SW 1271 (cell line): ENCODE data around the gene SH3RF1.
A peak's percentile ranks its signal among the peaks of the same experiment; 100 is the strongest.
"Not testable (repeated sequence)": the region's sequence is repeated elsewhere in the genome, so short reads cannot be mapped to it uniquely, and the experiment has no call there.

Experiments
- DNase-seq, 2 experiments: peaks; one replicate each; lab custom pipeline; 2025; lab: John Stamatoyannopoulos, UW

The SH3RF1 gene

DNA sequence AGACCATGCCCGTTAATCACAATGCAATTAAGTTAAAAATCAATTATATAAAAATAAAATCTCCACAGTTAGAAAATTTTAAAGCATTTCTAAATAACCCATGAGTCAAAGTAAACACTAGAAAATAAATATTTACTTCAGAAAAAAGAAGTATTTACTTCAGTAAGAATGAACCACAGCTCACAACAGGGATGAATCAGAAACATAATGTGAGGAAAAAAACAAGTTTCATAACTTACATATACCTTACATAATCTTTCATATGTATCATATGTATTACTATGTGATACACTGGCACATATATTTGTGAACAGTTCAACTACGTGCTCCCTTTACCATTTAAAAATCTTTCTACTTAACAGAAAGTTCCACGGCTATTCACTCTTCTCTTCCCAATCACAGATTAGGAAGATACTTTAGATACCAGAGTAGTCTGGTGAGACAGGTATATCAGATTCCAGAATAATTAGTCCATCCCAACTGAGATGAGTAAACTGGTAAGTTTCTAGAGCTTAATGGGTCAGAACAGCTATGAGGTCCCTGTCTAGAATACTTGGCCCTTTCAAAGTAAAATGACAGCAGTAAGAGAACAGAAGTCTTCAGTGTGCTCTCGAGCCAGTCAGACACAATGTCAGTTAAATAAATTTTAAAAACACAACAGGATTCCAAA, 70.3 kb downstream of the SH3RF1 start:
- no peak for DNase-seq

DNA sequence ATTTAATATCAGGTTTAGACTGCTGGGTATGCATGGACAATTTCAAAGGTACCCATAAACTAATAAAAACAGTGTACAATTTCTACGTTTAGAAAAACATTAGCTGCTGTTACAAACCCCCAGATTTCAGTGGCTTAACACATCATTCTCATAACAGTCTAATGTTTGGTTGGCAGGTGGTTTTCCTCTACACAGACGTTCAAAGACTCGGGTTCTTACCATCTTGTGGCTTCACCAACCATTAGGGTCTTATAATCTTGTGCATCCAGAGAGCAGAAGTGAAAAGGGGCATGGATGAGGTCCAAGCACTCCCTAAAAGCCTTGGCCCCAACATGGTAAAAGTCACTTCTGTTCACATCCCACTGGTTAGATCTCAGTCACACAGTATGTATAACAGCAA, 71.6 kb downstream of the SH3RF1 start:
- DNase-seq, result no peak

- DNase-seq, result no peak
Observed at GRCh38 chr4:169198167-169198566, 72.6 kb downstream of the SH3RF1 start.

DNA sequence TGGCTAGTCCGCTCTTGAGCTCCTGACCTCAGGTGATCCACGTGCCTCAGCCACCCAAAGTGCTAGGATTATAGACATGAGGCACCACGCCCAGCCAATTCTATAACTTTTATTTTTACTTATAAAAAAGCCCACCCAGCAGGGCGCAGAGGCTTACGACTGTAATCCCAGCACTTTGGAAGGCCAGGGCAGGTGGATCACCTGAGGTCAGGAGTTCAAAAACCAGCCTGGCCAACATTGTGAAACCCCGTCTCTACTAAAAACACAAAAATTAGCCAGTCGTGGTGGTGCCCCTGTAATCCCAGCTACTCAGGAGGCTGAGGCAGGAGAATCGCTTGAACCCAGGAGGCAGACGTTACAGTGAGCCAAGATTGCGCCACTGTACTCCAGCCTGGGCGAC, 73.5 kb downstream of the SH3RF1 start:
- DNase-seq, result not testable (repeated sequence)

DNA sequence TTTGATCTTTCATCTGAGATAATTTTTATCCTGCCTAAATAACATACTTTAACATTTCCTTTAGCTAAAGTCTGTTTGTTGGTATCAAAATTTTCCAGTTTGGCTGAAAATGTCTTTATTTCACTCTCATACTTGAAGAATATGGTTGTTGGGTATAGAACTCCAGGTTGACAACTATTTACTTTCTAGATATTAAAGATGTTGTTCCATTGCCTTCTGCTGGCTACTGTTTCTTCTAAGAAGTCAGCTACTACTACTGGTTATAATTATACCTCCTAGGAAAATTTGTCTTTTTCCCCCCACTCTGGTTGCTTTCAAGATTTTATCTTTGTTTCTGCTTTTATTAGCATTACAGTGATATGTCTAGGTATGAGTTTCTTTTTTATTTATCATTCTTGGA, 75.7 kb downstream of the SH3RF1 start:
- no peak for DNase-seq

- DNase-seq, result not testable (repeated sequence)
Observed at GRCh38 chr4:169189968-169190367, 80.8 kb downstream of the SH3RF1 start.

- no peak for DNase-seq
Observed at GRCh38 chr4:169189372-169189771, 81.4 kb downstream of the SH3RF1 start.

DNA sequence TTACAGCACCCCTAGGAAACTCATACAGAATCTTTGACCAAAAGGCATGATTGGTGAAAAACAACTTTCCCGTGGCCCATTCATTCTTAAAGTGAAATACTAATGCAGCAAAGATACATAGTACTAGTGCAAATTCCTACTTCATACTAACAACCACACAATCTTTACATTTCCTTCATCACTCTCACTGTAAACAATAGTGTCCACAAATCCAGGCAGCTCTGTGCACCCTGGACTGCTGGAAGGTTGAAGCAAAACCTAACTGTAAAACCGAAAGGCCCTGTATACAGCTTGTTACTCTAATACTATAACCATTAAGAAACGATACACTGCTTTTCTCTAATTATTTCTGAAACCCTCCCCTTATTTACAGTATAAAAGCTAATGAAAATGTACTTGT, 82.6 kb downstream of the SH3RF1 start:
- no peak for DNase-seq

- DNase-seq, result no peak
Observed at GRCh38 chr4:169185133-169185956, 85.4 kb downstream of the SH3RF1 start.

DNA sequence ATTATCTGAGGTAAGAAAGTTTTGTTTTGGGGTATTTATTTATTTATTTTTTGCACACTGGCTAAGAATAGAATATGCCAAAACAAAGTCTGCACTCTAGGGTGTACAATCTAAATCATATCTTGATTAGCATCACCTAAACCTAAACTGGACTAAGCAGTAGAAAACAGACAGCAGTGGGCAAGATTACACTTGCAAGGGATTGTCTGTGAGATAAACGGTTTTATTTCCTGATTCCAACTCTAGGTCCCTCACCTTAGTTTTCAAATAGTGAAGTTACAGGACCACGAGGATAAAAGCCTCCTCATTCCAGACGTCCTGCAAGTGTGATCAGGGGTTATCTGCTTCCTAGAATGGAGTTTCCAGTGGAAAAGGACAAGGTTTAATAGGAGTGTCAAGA, 86.1 kb downstream of the SH3RF1 start:
- DNase-seq, result no peak

GRCh38 chr4:169184236-169184635, 86.5 kb downstream of the SH3RF1 start:
- no peak for DNase-seq

DNA sequence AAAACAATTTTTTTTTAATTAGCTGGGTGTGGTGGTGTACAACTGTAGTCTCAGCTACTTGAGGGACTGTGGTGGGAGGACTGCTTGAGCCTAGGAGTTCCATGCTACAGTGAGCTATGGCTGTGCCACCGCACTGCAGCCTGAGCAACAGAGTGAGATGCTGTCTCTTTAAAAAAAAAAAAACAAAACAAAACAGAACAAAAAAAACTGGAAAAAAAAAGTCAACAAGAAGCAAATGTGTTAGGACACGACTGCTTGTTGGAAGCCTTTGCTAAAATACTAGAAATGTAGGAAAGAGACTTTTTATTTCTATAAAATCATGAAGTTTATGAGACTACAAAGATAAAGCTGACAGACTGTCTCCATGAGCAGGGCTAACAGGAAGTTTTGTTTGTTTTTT, 87.2 kb downstream of the SH3RF1 start:
- DNase-seq, result no peak

- DNase-seq, result no peak
Observed at GRCh38 chr4:169179609-169180521, 90.9 kb downstream of the SH3RF1 start.

- not testable (repeated sequence) for DNase-seq
Observed at GRCh38 chr4:169178092-169178491, 92.7 kb downstream of the SH3RF1 start.

DNA sequence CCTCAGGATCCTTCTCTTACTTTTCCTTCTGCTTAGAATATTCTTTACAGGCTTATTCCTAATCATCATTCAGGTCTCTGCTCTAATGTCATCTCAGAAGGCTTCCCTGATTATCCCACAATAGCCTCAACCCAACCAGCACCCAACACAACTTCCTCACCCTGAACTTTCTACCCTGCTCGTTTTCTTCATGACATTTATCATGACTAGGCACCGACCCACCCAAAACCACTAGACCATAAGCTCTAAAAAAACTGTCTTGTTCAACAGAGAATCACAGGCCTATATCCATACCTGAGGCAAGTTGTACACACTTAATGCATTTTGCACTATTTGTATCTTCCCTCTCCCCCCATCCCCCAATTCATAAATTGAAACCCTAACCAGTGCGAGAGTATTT, 95.3 kb downstream of the SH3RF1 start:
- DNase-seq, result no peak

DNA sequence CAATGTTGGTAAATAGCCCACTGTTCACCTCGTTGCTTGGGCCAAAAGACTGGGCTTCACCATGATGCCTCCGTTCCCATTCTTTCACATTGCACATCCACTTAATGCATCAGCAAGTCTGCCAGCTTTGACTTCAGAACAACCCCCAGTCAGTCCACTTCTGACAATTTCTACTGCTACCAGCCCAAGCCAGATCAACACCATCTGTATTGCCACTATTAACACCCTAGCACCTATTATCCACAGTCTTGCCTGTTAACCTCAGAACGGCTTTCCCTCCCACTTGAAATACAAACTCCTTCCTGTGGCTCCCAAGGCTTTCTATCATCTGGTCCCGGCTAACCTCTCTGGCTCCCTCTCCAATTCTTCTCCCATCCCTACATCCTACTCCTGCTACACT, 95.7 kb downstream of the SH3RF1 start:
- DNase-seq, result no peak

- DNase-seq, result no peak
Observed at GRCh38 chr4:169174247-169174646, 96.5 kb downstream of the SH3RF1 start.

DNA sequence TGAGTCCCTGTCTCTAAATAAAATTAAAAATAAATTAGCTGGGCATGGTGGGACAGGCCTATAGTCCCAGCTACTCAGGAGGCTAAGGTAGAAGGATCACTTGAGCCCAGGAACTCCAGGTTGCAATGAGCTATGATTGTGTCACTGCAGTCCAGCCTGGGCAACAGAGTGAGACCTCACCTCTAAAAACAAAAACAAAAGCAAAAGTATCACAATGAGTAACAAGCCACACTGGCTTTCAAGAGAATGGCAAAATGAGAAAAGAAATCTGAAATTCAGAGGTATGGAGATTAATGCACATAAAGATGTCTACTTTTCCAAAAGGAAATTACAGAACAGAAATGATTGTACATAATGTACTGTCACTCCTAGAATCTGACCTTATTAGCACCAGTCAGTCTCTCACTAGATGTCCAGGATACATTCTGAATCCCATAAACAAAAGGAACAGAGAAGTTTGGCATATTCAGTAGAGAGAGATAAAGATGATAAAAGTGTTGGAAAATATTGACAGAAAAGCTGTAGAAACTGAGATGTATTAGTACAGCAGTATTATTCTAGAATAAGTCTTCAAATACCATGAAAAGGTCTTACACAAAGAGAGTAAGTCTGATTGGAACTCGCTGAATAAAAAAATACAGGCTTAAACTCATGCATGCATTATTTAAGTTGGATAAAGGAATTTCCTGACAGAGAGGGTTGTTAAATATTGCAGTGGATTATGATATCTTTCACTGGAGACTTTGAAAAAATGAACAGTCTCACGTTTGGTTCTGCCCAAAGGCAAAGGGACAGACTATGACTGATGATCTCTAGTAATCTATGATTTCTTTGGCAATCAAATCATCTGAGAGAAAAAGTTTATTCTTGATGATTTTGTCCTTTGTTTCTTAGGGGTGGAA, 102.5 kb downstream of the SH3RF1 start:
- no peak for DNase-seq

- peak; percentile 21 to 29 for DNase-seq
Observed at GRCh38 chr4:169164669-169165415, 105.9 kb downstream of the SH3RF1 start.

DNA sequence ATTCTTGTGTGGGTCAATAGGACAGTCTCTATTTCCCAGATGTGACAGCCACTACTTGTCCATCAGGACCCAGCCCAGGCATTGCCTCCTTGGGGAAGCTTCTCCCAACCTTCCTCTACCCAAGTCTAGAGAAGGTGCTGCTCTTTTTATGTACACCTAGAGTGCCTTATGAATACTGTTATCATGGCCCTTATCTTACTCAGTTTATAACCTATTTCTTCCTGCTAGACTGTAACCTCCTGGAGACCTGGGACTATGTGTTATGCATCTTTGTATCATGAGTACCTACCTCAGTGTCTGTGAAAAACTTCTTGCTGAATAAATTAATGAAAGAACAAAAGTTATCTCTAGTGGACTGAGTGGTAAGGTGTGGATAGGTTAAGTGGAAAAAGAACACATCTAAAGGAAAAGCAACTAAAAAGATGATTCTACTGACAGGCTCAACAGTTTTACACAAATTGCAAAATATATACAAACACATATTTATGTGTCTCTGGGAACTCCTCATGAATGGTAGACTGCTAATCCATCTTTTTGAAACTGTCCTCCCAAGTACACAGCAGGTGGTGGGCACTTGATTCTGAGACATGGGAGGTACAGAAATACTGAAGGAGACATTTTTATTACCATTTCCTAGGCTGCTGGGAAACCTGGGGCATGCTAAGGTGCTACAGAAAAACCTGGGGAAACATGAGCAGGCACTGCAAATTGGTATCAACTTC, 106.6 kb downstream of the SH3RF1 start:
- DNase-seq, result no peak
